ENCODE results near the gene TOPAZ1. TPM values are rescaled to one million over a fixed set of nuclear protein-coding genes. Genes with fewer than 3 reads are reported as not detected.
A peak's percentile ranks its signal among the peaks of the same experiment; 100 is the strongest.

Gene TOPAZ1
- total and polyA plus RNA-seq, 2 of the 13 experiments (the other 11 are each of a cell fraction or from before 2014, with no cell fraction given), result not detected

- TF ChIP-seq NKX3-1 (CRISPR knock-in tag; IDR thresholded peaks at IDR 0.05) (peak; percentile 70), E2F5 (CRISPR knock-in tag; conservative IDR thresholded peaks at IDR 0.05) (peak; percentile 45), CREB1 (IDR thresholded peaks at IDR 0.05) (peak; percentile 96), CREB1 (CRISPR knock-in tag; IDR thresholded peaks at IDR 0.05) (peak; percentile 93), YEATS2 (CRISPR knock-in tag; IDR thresholded peaks at IDR 0.05; ENCODE audit: borderline replicate concordance) (peak; percentile 88; the same call in 1 of the 2 replicates), ZBTB10 (CRISPR knock-in tag; IDR thresholded peaks at IDR 0.05; ENCODE audit: borderline replicate concordance) (peak; percentile 70; the same call in 1 of the 2 replicates), HCFC1 (IDR thresholded peaks at IDR 0.05; ENCODE audit: low read depth, low read length) (peak; percentile 7; the same call in 1 of the 2 replicates), ZBTB49 (CRISPR knock-in tag; IDR thresholded peaks at IDR 0.05; ENCODE audit: borderline replicate concordance) (no peak), ZNF124 (CRISPR knock-in tag; IDR thresholded peaks at IDR 0.05) (peak; percentile 90), ZZZ3 (CRISPR knock-in tag; IDR thresholded peaks at IDR 0.05; ENCODE audit: borderline replicate concordance) (peak; percentile 88), RBAK (CRISPR knock-in tag; IDR thresholded peaks at IDR 0.05) (peak; percentile 33; the same call in 1 of the 2 replicates), ARID3A (IDR thresholded peaks at IDR 0.05; ENCODE audit: low read depth, low read length) (no peak)
- TF ChIP-seq, protein P1, sequence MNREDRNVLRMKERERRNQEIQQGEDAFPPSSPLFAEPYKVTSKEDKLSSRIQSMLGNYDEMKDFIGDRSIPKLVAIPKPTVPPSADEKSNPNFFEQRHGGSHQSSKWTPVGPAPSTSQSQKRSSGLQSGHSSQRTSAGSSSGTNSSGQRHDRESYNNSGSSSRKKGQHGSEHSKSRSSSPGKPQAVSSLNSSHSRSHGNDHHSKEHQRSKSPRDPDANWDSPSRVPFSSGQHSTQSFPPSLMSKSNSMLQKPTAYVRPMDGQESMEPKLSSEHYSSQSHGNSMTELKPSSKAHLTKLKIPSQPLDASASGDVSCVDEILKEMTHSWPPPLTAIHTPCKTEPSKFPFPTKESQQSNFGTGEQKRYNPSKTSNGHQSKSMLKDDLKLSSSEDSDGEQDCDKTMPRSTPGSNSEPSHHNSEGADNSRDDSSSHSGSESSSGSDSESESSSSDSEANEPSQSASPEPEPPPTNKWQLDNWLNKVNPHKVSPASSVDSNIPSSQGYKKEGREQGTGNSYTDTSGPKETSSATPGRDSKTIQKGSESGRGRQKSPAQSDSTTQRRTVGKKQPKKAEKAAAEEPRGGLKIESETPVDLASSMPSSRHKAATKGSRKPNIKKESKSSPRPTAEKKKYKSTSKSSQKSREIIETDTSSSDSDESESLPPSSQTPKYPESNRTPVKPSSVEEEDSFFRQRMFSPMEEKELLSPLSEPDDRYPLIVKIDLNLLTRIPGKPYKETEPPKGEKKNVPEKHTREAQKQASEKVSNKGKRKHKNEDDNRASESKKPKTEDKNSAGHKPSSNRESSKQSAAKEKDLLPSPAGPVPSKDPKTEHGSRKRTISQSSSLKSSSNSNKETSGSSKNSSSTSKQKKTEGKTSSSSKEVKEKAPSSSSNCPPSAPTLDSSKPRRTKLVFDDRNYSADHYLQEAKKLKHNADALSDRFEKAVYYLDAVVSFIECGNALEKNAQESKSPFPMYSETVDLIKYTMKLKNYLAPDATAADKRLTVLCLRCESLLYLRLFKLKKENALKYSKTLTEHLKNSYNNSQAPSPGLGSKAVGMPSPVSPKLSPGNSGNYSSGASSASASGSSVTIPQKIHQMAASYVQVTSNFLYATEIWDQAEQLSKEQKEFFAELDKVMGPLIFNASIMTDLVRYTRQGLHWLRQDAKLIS (CRISPR knock-in tag; IDR thresholded peaks at IDR 0.05), result peak; percentile 48; the same call in 1 of the 2 replicates
- TF ChIP-seq, protein P2, sequence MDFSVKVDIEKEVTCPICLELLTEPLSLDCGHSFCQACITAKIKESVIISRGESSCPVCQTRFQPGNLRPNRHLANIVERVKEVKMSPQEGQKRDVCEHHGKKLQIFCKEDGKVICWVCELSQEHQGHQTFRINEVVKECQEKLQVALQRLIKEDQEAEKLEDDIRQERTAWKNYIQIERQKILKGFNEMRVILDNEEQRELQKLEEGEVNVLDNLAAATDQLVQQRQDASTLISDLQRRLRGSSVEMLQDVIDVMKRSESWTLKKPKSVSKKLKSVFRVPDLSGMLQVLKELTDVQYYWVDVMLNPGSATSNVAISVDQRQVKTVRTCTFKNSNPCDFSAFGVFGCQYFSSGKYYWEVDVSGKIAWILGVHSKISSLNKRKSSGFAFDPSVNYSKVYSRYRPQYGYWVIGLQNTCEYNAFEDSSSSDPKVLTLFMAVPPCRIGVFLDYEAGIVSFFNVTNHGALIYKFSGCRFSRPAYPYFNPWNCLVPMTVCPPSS (IDR thresholded peaks at IDR 0.05), result no peak
Measured at GRCh38 chr3:44338010-44338827, 96.5 kb downstream of the TOPAZ1 start, which contains the start of gene TCAIM (continued).

All from HepG2 (cell line).